Body of pancreas (tissue), 4 donors: ENCODE measurements around the gene RAP1GAP2.

Experiments
- POLR2A ChIP-seq, 3 donors: fragments of 450-650 bp; IDR thresholded peaks; one replicate each; pipeline ENCODE4 v1.6.1; 2016; ENCODE audit warnings: antibody characterized with exemption in 3 of 3, mild to moderate bottlenecking in 2 of 3
- TF ChIP-seq, protein P1 (sequence below), 7 experiments: fragments of 450-650 bp in 4 of 7; fragments of 200-600 bp in 3 of 7; sonication (generic) in 3 of 7; IDR thresholded peaks; one replicate each; pipeline ENCODE4 v1.5.1; 2016 to 2019; ENCODE audit warnings: antibody characterized with exemption in 7 of 7

DNA sequence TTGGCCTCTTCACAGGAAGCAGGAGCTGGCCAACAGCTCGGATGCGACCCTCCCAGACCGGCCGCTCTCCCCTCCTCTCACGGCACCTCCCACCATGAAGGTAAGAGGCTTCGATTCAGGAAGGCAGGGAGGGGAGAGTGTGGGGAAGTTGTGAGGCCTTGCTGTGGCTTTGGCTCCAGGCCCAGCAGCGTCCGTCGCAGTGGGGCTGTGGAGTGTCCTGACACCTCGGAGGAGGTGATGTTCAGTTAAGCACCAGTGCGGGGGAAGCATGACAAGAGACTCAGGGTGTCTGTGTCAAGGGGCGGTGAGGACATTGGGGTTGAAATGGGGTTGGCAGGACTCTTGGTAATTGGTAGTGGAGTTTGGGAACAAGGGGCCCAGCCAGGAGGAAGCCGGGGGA is 109.0 kb downstream of the RAP1GAP2 start:
- TF ChIP-seq, protein P1, sequence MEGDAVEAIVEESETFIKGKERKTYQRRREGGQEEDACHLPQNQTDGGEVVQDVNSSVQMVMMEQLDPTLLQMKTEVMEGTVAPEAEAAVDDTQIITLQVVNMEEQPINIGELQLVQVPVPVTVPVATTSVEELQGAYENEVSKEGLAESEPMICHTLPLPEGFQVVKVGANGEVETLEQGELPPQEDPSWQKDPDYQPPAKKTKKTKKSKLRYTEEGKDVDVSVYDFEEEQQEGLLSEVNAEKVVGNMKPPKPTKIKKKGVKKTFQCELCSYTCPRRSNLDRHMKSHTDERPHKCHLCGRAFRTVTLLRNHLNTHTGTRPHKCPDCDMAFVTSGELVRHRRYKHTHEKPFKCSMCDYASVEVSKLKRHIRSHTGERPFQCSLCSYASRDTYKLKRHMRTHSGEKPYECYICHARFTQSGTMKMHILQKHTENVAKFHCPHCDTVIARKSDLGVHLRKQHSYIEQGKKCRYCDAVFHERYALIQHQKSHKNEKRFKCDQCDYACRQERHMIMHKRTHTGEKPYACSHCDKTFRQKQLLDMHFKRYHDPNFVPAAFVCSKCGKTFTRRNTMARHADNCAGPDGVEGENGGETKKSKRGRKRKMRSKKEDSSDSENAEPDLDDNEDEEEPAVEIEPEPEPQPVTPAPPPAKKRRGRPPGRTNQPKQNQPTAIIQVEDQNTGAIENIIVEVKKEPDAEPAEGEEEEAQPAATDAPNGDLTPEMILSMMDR (IDR thresholded peaks at IDR 0.05) = no peak
- no peak for TF ChIP-seq POLR2A (IDR thresholded peaks at IDR 0.05)
